Adipocyte (in vitro differentiated cells): ENCODE data around the gene RTL10.

Experiments used
- DNase-seq: peaks from one replicate; pipeline ENCODE4 v3.0.0-alpha.2; 2015; ENCODE audit warnings: low read depth
- H3K27me3 ChIP-seq: replicated peaks from 2 replicates; pipeline ENCODE4 v1.7.0; 2013; ENCODE audit warnings: mild to moderate bottlenecking, low read length, moderate library complexity; ENCODE audit not compliant: control insufficient read depth, insufficient read depth
- H3K36me3 ChIP-seq: 2 replicates; pipeline ENCODE4 v1.7.0; 2013; ENCODE audit warnings: low read length, mild to moderate bottlenecking, moderate library complexity; ENCODE audit not compliant: control insufficient read depth, insufficient read depth, severe bottlenecking
- H3K4me1 ChIP-seq: 2 replicates; pipeline ENCODE4 v1.7.0; 2013; ENCODE audit warnings: mild to moderate bottlenecking, low read length, moderate library complexity; ENCODE audit not compliant: control insufficient read depth, insufficient read depth
- H3K4me3 ChIP-seq: 2 replicates; pipeline ENCODE4 v1.7.0; 2013; ENCODE audit warnings: mild to moderate bottlenecking, low read length, moderate library complexity
- H3K9ac ChIP-seq: 2 replicates; pipeline ENCODE4 v1.7.0; 2013; ENCODE audit warnings: mild to moderate bottlenecking, low read length, moderate library complexity
- H3K9me3 ChIP-seq: 2 replicates; pipeline ENCODE4 v1.7.0; 2013; ENCODE audit warnings: mild to moderate bottlenecking, low read length, moderate library complexity; ENCODE audit not compliant: control insufficient read depth

RTL10 gene

GRCh38 chr22:19896665-19897355 lies 42.1 kb upstream of the RTL10 start:
- Histone ChIP-seq H3K27me3 (no peaks in the 10 kb centered on the region), H3K9me3 (no peaks in the 10 kb centered on the region), H3K4me3 (no peak overlapping the region), H3K9ac (no peak overlapping the region), H3K36me3 (peaks cover 19% of the 10 kb centered on the region), H3K4me1 (peaks cover under 1% of the 10 kb centered on the region)
- no peak for DNase-seq

- no peaks in the 10 kb centered on the region for H3K9me3 ChIP-seq
- no peak overlapping the region for H3K4me3 ChIP-seq
These were observed 40.6 kb upstream of the RTL10 start for GRCh38 chr22:19895160-19895849.

GRCh38 chr22:19893363-19893762 lies 38.7 kb upstream of the RTL10 start:
- H3K9ac ChIP-seq: no peak overlapping the region
- H3K9me3 ChIP-seq: no peaks in the 10 kb centered on the region
- peaks cover 9% of the 10 kb centered on the region for H3K36me3 ChIP-seq
- H3K4me1 ChIP-seq: peaks cover 7% of the 10 kb centered on the region
- DNase-seq: no peak
- H3K27me3 ChIP-seq: no peaks in the 10 kb centered on the region
- no peak overlapping the region for H3K4me3 ChIP-seq

More at GRCh38 chr22:19895160-19895849, 40.6 kb upstream of the RTL10 start:
- Histone ChIP-seq H3K9ac (no peak overlapping the region), H3K27me3 (no peaks in the 10 kb centered on the region), H3K4me1 (peaks cover 7% of the 10 kb centered on the region), H3K36me3 (peaks cover 15% of the 10 kb centered on the region)
- no peak for DNase-seq

- DNase-seq: no peak
- Histone ChIP-seq H3K4me3 (no peak overlapping the region), H3K4me1 (peaks cover 7% of the 10 kb centered on the region), H3K9ac (no peak overlapping the region), H3K27me3 (no peaks in the 10 kb centered on the region), H3K36me3 (peaks cover 9% of the 10 kb centered on the region), H3K9me3 (no peaks in the 10 kb centered on the region)
These were observed 38.3 kb upstream of the RTL10 start for GRCh38 chr22:19892925-19893324.

- Histone ChIP-seq H3K4me1 (peaks cover 7% of the 10 kb centered on the region), H3K27me3 (no peaks in the 10 kb centered on the region), H3K36me3 (peaks cover 4% of the 10 kb centered on the region), H3K9me3 (no peaks in the 10 kb centered on the region), H3K9ac (no peak overlapping the region), H3K4me3 (no peak overlapping the region)
- DNase-seq: no peak
These were observed 37.7 kb upstream of the RTL10 start for GRCh38 chr22:19892257-19892879.

GRCh38 chr22:19891317-19892256 lies 36.9 kb upstream of the RTL10 start:
- peaks cover 4% of the 10 kb centered on the region for H3K36me3 ChIP-seq
- no peak overlapping the region for H3K9ac ChIP-seq
- H3K27me3 ChIP-seq: no peaks in the 10 kb centered on the region
- peaks cover 15% of the 10 kb centered on the region for H3K4me1 ChIP-seq
- peak; percentile 68 for DNase-seq
- no peak overlapping the region for H3K4me3 ChIP-seq
- no peaks in the 10 kb centered on the region for H3K9me3 ChIP-seq

GRCh38 chr22:19890502-19891316 lies 36.0 kb upstream of the RTL10 start:
- Histone ChIP-seq H3K4me1 (peaks cover 19% of the 10 kb centered on the region), H3K9me3 (no peaks in the 10 kb centered on the region), H3K9ac (no peak overlapping the region), H3K36me3 (peaks cover 4% of the 10 kb centered on the region), H3K4me3 (no peak overlapping the region), H3K27me3 (no peaks in the 10 kb centered on the region)
- DNase-seq: no peak

- Histone ChIP-seq H3K36me3 (peaks cover 4% of the 10 kb centered on the region), H3K9ac (no peak overlapping the region), H3K4me3 (no peak overlapping the region), H3K27me3 (no peaks in the 10 kb centered on the region), H3K9me3 (no peaks in the 10 kb centered on the region), H3K4me1 (peaks cover 19% of the 10 kb centered on the region)
- no peak for DNase-seq
These were observed 35.3 kb upstream of the RTL10 start for GRCh38 chr22:19889951-19890350.

GRCh38 chr22:19888131-19888746 lies 33.6 kb upstream of the RTL10 start:
- Histone ChIP-seq H3K36me3 (no peaks in the 10 kb centered on the region), H3K9ac (no peak overlapping the region), H3K9me3 (no peaks in the 10 kb centered on the region), H3K4me1 (peaks cover 19% of the 10 kb centered on the region), H3K27me3 (no peaks in the 10 kb centered on the region), H3K4me3 (no peak overlapping the region)
- no peak for DNase-seq
